Keratinocyte (primary cell): ENCODE measurements around the gene CCDC63. TPM values are rescaled to one million over a fixed set of nuclear protein-coding genes. Genes with fewer than 3 reads are reported as not detected.

Experiments used
- DNase-seq: peaks from one replicate; pipeline ENCODE4 v3.0.0-alpha.2; 2011; ENCODE audit warnings: low read depth, missing footprints, low spot score
- FAIRE-seq: peaks from 2 replicates; lab custom pipeline; 2011; peaks lifted over from hg19 to GRCh38; lab: Jason Lieb, UNC
- H2AFZ ChIP-seq: 2 replicates; pipeline ENCODE4 v1.6.0; 2012; ENCODE audit warnings: low read length, control low read depth, inconsistent platforms; ENCODE audit not compliant: control insufficient read depth
- H3K27ac ChIP-seq: 2 replicates; pipeline ENCODE4 v1.5.1; 2011; ENCODE audit warnings: low read length; ENCODE audit not compliant: control insufficient read depth, insufficient read depth
- H3K27me3 ChIP-seq: 3 replicates; pipeline ENCODE4 v1.6.0; 2011; ENCODE audit warnings: low read length; ENCODE audit not compliant: control insufficient read depth, insufficient read depth; ENCODE audit errors: extremely low read depth
- H3K36me3 ChIP-seq, 2 experiments: 2 replicates in 1 of 2; 3 replicates in 1 of 2; pipeline ENCODE4 v1.5.1; 2011; ENCODE audit warnings: low read length in 2 of 2, mild to moderate bottlenecking in 1 of 2; ENCODE audit not compliant: control insufficient read depth in 2 of 2, insufficient read depth in 2 of 2; ENCODE audit errors: extremely low read depth in 1 of 2
- H3K4me1 ChIP-seq: 3 replicates; pipeline ENCODE4 v1.5.1; 2011; ENCODE audit warnings: low read length; ENCODE audit not compliant: control insufficient read depth, insufficient read depth; ENCODE audit errors: extremely low read depth
- H3K4me2 ChIP-seq: 3 replicates; pipeline ENCODE4 v1.6.0; 2011; ENCODE audit warnings: low read depth, low read length; ENCODE audit not compliant: control insufficient read depth, insufficient read depth; ENCODE audit errors: extremely low read depth
- H3K4me3 ChIP-seq, 3 experiments: fragments of 200-600 bp in 1 of 3; sonication (generic) in 1 of 3; 2 replicates in 2 of 3; 3 replicates in 1 of 3; pipeline ENCODE4 v1.5.1; 2011 to 2016; ENCODE audit warnings: low read length in 3 of 3, mild to moderate bottlenecking in 3 of 3, control low read depth in 2 of 3, inconsistent platforms in 1 of 3, low read depth in 1 of 3, mixed read lengths in 1 of 3, mixed run types in 1 of 3, moderate library complexity in 1 of 3; ENCODE audit not compliant: control insufficient read depth in 2 of 3, insufficient read depth in 2 of 3; ENCODE audit errors: extremely low read depth in 1 of 3
- H3K79me2 ChIP-seq: 2 replicates; pipeline ENCODE4 v1.6.0; 2012; ENCODE audit warnings: low read length; ENCODE audit not compliant: control insufficient read depth, insufficient read depth
- H3K9ac ChIP-seq: 3 replicates; pipeline ENCODE4 v1.6.0; 2011; ENCODE audit warnings: low read length; ENCODE audit not compliant: control insufficient read depth, insufficient read depth; ENCODE audit errors: extremely low read depth
- H3K9me1 ChIP-seq: 3 replicates; pipeline ENCODE4 v1.6.0; 2011; ENCODE audit warnings: low read length; ENCODE audit not compliant: control insufficient read depth, insufficient read depth; ENCODE audit errors: extremely low read depth
- H3K9me3 ChIP-seq: 2 replicates; pipeline ENCODE4 v1.5.1; 2012; ENCODE audit warnings: low read depth, low read length; ENCODE audit not compliant: control insufficient read depth
- H4K20me1 ChIP-seq: 3 replicates; pipeline ENCODE4 v1.6.0; 2011; ENCODE audit warnings: low read length; ENCODE audit not compliant: control insufficient read depth, insufficient read depth; ENCODE audit errors: extremely low read depth
- CTCF ChIP-seq, 3 experiments: IDR thresholded peaks in 1 of 3; conservative IDR thresholded peaks in 1 of 3; optimal IDR thresholded peaks in 1 of 3; 2 replicates in 2 of 3; 3 replicates in 1 of 3; pipeline versions ENCODE3 to v1.5.1; 2011; ENCODE audit warnings: low read length in 3 of 3, mild to moderate bottlenecking in 3 of 3, moderate library complexity in 2 of 3, control low read depth in 1 of 3, inconsistent platforms in 1 of 3; ENCODE audit not compliant: insufficient read depth in 2 of 3; ENCODE audit errors: extremely low read depth in 1 of 3
- EZH2 ChIP-seq: IDR thresholded peaks from one replicate; pipeline ENCODE4 v1.6.1; 2012; ENCODE audit warnings: inconsistent platforms, mild to moderate bottlenecking, low read length, moderate library complexity
- dilution Hi-C: fragments of 300-500 bp; cut with MboI; formaldehyde crosslinking; loops from one replicate; pipeline ENCODE4 v1.7.0; 2020; ENCODE audit warnings: low sequenced_read_pairs; ENCODE audit not compliant: extremely low pct_ligation_motif_present
- polyA plus RNA-seq, 5 experiments: library from polyadenylated mRNA; depleted of rRNA in 3 of 5; stranded (reverse) in 3 of 5; stranded (forward) in 1 of 5; unstranded in 1 of 5; fragments of >200 nt; gene quantifications; 1 replicate in 1 of 5; 2 replicates in 3 of 5; 3 replicates in 1 of 5; pipeline versions ENCODE4 v1.2.1 to v1.2.3, GENCODE V29; 2011 to 2012; ENCODE audit warnings: missing spikeins in 2 of 5, low read depth in 1 of 5, low replicate concordance in 1 of 5

The CCDC63 gene
- polyA plus RNA-seq, 1 donor (not counting 4 experiments of a cell fraction or from before 2014, with no cell fraction given), result not detected

- no peaks in the 10 kb centered on the region for H3K9me1 ChIP-seq
- H3K4me3 ChIP-seq, result no peak overlapping the region
- no peak overlapping the region for H3K4me2 ChIP-seq
- H2AFZ ChIP-seq, result no peak overlapping the region
- H4K20me1 ChIP-seq, result no peaks in the 10 kb centered on the region
- dilution Hi-C loops, result no loop called here
- H3K27me3 ChIP-seq, result peaks cover 7% of the 10 kb centered on the region
- H3K9me3 ChIP-seq, result no peaks in the 10 kb centered on the region
- H3K27ac ChIP-seq, result no peak overlapping the region
- FAIRE-seq (no peak), DNase-seq (no peak)
- TF ChIP-seq EZH2 (no peak), CTCF (optimal IDR thresholded peaks at IDR 0.05 in 1 of 3, IDR thresholded peaks at IDR 0.05 in 1 of 3, conservative IDR thresholded peaks at IDR 0.05 in 1 of 3; ENCODE audit: extremely low read depth in 1 of 3, insufficient read depth in 2 of 3, low read length in 3 of 3) (no peak)
- H3K9ac ChIP-seq, result no peak overlapping the region
- H3K79me2 ChIP-seq, result no peaks in the 10 kb centered on the region
- H3K4me1 ChIP-seq, result no peaks in the 10 kb centered on the region
- H3K36me3 ChIP-seq, result no peaks in the 10 kb centered on the region
Measured at GRCh38 chr12:110811972-110812371, 34.8 kb upstream of the CCDC63 start.

- DNase-seq (no peak), FAIRE-seq (no peak)
- no peaks in the 10 kb centered on the region for H3K9me3 ChIP-seq
- no peaks in the 10 kb centered on the region for H3K9me1 ChIP-seq
- H3K9ac ChIP-seq, result no peak overlapping the region
- H3K4me1 ChIP-seq, result no peaks in the 10 kb centered on the region
- H3K36me3 ChIP-seq, result no peaks in the 10 kb centered on the region
- H3K4me3 ChIP-seq, result no peak overlapping the region
- H3K27me3 ChIP-seq, result peaks cover 7% of the 10 kb centered on the region
- H2AFZ ChIP-seq, result no peak overlapping the region
- TF ChIP-seq CTCF (optimal IDR thresholded peaks at IDR 0.05 in 1 of 3, IDR thresholded peaks at IDR 0.05 in 1 of 3, conservative IDR thresholded peaks at IDR 0.05 in 1 of 3; ENCODE audit: extremely low read depth in 1 of 3, insufficient read depth in 2 of 3, low read length in 3 of 3) (no peak), EZH2 (no peak)
- no peaks in the 10 kb centered on the region for H3K79me2 ChIP-seq
- no peak overlapping the region for H3K27ac ChIP-seq
- no peaks in the 10 kb centered on the region for H4K20me1 ChIP-seq
- H3K4me2 ChIP-seq, result no peak overlapping the region
- dilution Hi-C loops, result no loop called here
Measured at GRCh38 chr12:110813285-110813684, 33.5 kb upstream of the CCDC63 start.
